ENCODE data around the gene PPP2R3B.
"Not testable (repeated sequence)": the region's sequence is repeated elsewhere in the genome, so short reads cannot be mapped to it uniquely, and the experiment has no call there.

DNA sequence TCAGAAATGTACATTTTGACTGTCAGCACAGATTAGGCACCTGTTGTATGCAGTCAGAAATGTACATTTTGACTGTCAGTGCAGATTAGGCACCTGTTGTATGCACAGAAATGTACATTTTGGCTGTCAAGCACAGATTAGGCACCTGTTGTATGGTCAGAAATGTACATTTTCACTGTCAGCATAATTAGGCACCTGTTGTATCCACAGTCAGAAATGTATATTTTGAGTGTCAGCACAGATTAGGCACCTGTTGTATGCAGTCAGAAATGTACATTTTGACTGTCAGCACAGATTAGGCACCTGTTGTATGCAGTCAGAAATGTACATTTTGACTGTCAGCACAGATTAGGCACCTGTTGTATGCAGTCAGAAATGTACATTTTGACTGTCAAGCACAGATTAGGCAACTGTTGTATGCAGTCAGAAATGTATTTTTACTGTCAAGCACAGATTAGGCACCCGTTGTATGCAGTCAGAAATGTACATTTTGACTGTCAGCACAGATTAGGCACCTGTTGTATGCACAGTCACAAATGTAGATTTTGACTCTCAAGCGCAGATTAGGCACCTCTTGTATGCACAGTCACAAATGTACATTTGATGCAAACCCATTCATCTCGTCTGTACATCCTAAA is 80.0 kb downstream of the PPP2R3B start:
- TF ChIP-seq CTCF (IDR thresholded peaks at IDR 0.05); ZFX (IDR thresholded peaks at IDR 0.05; ENCODE audit: borderline replicate concordance): not testable (repeated sequence)

Measured in 22Rv1 (cell line).